ENCODE measurements around the gene MED20. TPM values are rescaled to one million over a fixed set of nuclear protein-coding genes. Genes with fewer than 3 reads are reported as not detected.
A peak's percentile ranks its signal among the peaks of the same experiment; 100 is the strongest.

Gene MED20
- total and polyA plus RNA-seq, 10 donors: 5.3 to 21.5 (median 15.3) TPM

DNA sequence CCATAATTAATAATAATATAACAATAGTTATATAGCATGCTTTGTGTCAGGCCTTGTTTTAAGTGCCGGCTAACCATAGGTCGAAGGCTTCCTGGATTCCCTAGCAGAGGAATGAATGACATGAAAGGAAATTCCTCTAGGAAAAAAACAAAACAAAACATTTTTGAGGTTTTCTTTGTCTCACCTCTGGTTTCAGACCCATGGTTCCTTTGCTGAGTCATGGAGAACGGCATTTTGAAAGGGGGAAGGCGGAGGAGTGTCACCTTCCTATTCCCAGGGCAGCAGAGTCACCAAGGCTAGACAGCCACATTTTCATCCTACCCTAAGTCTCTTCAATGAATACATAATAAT lies 46.0 kb upstream of the MED20 start:
- intact Hi-C loops (cut with DNase I; ENCODE audit: low total_unique reads): no loop called here
- WGBS, 5 donors: 53 to 69% (median 63%) methylated on average over 4 of the region's 4 CpGs
- Histone ChIP-seq H3K27ac (no peak overlapping the region), H3K4me1 (peaks cover 17 to 100% (median 48%) of the 10 kb centered on the region in 6 donors), H3K9me3 (no peaks in the 10 kb centered on the region), H3K4me3 (no peak overlapping the region), H3K27me3 (replicated peaks in 1 of 7) (no peaks in the 10 kb centered on the region), H3K36me3 (peaks cover 0 to 92% (median 4%) of the 10 kb centered on the region in 6 donors)
- TF ChIP-seq POLR2AphosphoS5 (IDR thresholded peaks at IDR 0.05) (no peak), POLR2A (IDR thresholded peaks at IDR 0.05) (no peak)
- TF ChIP-seq, protein P1, sequence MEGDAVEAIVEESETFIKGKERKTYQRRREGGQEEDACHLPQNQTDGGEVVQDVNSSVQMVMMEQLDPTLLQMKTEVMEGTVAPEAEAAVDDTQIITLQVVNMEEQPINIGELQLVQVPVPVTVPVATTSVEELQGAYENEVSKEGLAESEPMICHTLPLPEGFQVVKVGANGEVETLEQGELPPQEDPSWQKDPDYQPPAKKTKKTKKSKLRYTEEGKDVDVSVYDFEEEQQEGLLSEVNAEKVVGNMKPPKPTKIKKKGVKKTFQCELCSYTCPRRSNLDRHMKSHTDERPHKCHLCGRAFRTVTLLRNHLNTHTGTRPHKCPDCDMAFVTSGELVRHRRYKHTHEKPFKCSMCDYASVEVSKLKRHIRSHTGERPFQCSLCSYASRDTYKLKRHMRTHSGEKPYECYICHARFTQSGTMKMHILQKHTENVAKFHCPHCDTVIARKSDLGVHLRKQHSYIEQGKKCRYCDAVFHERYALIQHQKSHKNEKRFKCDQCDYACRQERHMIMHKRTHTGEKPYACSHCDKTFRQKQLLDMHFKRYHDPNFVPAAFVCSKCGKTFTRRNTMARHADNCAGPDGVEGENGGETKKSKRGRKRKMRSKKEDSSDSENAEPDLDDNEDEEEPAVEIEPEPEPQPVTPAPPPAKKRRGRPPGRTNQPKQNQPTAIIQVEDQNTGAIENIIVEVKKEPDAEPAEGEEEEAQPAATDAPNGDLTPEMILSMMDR (IDR thresholded peaks at IDR 0.05 in 8 of 11, conservative IDR thresholded peaks at IDR 0.05 in 3 of 11): no peak
- DNase-seq: no peak

DNA sequence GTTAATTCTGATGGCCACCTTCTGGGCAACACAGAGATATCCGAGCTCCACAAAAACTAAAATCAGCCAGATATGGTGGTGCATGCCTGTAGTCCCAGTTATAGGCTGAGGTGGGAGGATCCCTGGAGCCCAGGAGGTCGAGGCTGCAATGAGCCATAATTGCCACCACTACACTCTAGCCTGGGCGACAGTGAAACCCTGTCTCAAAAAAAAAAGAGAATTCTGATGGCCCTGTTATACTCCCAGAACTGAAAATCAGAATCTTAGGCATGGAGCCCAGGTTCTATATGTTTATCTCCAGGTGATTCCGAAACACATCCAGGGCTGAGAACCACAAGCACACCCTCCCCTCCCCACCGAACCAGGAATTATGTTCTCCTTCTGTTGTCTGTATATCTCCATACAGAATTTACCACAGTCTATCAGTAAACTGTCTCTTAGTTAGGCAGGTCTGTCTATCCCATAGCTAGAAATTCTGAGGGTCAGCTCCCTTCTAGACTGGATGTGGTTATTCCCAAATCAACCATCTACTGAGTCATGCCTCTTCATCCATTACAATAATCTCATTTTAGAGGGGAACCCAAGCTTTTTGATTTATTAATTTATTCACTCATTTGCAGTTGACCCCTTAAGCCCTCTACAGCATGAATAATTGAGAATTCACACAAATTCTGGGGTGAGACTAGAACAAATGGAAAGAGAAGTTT lies 45.4 kb upstream of the MED20 start:
- Histone ChIP-seq H3K36me3 (peaks cover 0 to 94% (median 4%) of the 10 kb centered on the region in 6 donors), H3K27me3 (replicated peaks in 1 of 7) (no peaks in the 10 kb centered on the region), H3K4me1 (peaks cover 16 to 100% (median 52%) of the 10 kb centered on the region in 6 donors), H3K27ac (no peak overlapping the region), H3K9me3 (no peaks in the 10 kb centered on the region), H3K4me3 (no peak overlapping the region)
- intact Hi-C loops (cut with DNase I; ENCODE audit: low total_unique reads): no loop called here
- WGBS, 5 donors: 71 to 95% (median 74%) methylated on average over 4 to 5 of the region's 5 CpGs
- no peak for DNase-seq
- TF ChIP-seq POLR2AphosphoS5 (IDR thresholded peaks at IDR 0.05) (no peak), POLR2A (IDR thresholded peaks at IDR 0.05) (no peak)
- TF ChIP-seq, protein P1 (IDR thresholded peaks at IDR 0.05 in 8 of 11, conservative IDR thresholded peaks at IDR 0.05 in 3 of 11): no peak

DNA sequence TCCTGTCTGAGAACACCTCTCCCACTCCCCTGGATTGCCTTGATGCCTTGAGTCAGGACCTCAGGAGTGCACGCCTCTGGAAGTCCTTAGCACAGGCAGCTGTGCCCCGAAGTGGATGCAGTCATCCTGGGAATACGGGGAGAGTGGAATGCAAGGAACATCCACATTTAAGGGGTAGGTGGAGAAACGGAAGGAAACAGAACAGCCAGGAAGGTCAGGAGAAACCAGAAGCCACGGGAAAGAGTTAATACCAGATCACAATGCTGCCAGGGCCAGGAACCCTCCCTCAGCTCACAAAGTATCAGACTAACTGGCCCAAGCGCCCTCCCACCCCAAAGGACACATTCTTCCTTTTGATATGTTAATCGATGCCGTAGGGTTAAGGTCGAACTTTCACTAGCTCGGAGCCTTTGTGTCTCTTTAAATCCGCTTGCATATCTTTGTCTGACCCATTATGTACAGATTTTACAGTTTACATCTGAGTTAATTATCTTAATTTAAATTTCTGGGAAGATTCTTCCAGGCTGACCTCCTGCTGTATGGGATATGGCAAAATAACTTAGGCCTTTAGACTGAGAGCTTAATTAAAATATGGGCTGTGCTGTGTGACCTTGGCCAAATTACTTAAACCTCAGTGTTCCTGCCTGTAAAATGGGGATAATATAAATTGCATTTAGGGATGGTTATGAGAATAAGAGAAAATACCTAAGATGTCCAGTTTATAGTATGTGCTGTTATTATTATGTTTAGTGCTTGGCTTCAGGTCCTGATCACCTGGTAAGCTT lies 44.7 kb upstream of the MED20 start:
- 59 to 72% (median 70%) methylated on average over 11 of the region's 11 CpGs for WGBS, 5 donors
- no peak for DNase-seq

More for the DNA sequence above, 44.7 kb upstream of the MED20 start:
- Histone ChIP-seq H3K4me3 (no peak overlapping the region), H3K27ac (no peak overlapping the region), H3K9me3 (no peaks in the 10 kb centered on the region), H3K4me1 (peaks cover 9 to 100% (median 52%) of the 10 kb centered on the region in 6 donors), H3K27me3 (replicated peaks in 1 of 7) (no peaks in the 10 kb centered on the region), H3K36me3 (peaks cover 0 to 94% (median 4%) of the 10 kb centered on the region in 6 donors)
- TF ChIP-seq POLR2A (IDR thresholded peaks at IDR 0.05) (no peak), POLR2AphosphoS5 (IDR thresholded peaks at IDR 0.05) (peak in 2 of 3 donors; percentile 28 to 47)
- TF ChIP-seq, protein P1 (IDR thresholded peaks at IDR 0.05 in 8 of 11, conservative IDR thresholded peaks at IDR 0.05 in 3 of 11): no peak
- intact Hi-C loops (cut with DNase I; ENCODE audit: low total_unique reads): no loop called here
